Measurements from ENCODE around the gene JDP2.

The JDP2 gene

GRCh38 chr14:75522983-75523318, 95.1 kb downstream of the JDP2 start:
- no CpG with 5 or more reads among the region's 1 CpG for WGBS (ENCODE audit: extremely low coverage, insufficient coverage, low lambda C conversion rate)
- no peak overlapping the region for H3K4me2 ChIP-seq (ENCODE audit: low read length)
- H3K27me3 ChIP-seq (ENCODE audit: insufficient read depth, low read length, poor library complexity), result no peaks in the 10 kb centered on the region
- H3K79me1 ChIP-seq (ENCODE audit: low read length), result no peaks in the 10 kb centered on the region
- H3K18ac ChIP-seq (ENCODE audit: low read length), result no peak overlapping the region
- no peaks in the 10 kb centered on the region for H3K36me3 ChIP-seq (ENCODE audit: control insufficient read depth, insufficient read depth, low read length)
- no peak overlapping the region for H4K8ac ChIP-seq (ENCODE audit: low read depth, low read length)
- no peak overlapping the region for H4K5ac ChIP-seq (ENCODE audit: low read length)
- H2BK5ac ChIP-seq (ENCODE audit: low read length), result no peak overlapping the region
- no peak overlapping the region for H3K4ac ChIP-seq (ENCODE audit: low read depth, low read length)
- H3K79me2 ChIP-seq (ENCODE audit: control insufficient read depth, insufficient read depth, low read length), result no peaks in the 10 kb centered on the region
- H3K4me1 ChIP-seq (ENCODE audit: control insufficient read depth, low read depth, low read length), result peaks cover 3% of the 10 kb centered on the region
- no peak for DNase-seq
- H2BK120ac ChIP-seq (ENCODE audit: low read depth, low read length), result no peak overlapping the region
- no peak overlapping the region for H3K23ac ChIP-seq (ENCODE audit: low read length)
- H2BK15ac ChIP-seq (replicated peaks; ENCODE audit: low read depth), result no peak overlapping the region
- no peak overlapping the region for H3K56ac ChIP-seq (ENCODE audit: low read length)
- no peak overlapping the region for H3K9ac ChIP-seq (ENCODE audit: low read length)
- H3K27ac ChIP-seq (ENCODE audit: low read depth, low read length), result no peak overlapping the region
- H3K4me3 ChIP-seq (ENCODE audit: low read length), result no peak overlapping the region
- no peak overlapping the region for H2AK5ac ChIP-seq (ENCODE audit: low read length)
